Gastrocnemius medialis (tissue), 4 donors: ENCODE results near the gene KRT79.

Source experiments
- POLR2A ChIP-seq, 2 donors: fragments of 450-650 bp; IDR thresholded peaks; one replicate each; pipeline ENCODE4 v1.6.1; 2017; ENCODE audit warnings: antibody characterized with exemption in 2 of 2, mild to moderate bottlenecking in 2 of 2, moderate library complexity in 2 of 2
- TF ChIP-seq, protein P1 (sequence below), 5 experiments: fragments of 450-650 bp in 3 of 5; fragments of 200-600 bp in 2 of 5; sonication (generic) in 2 of 5; IDR thresholded peaks in 4 of 5; conservative IDR thresholded peaks in 1 of 5; 1 replicate in 4 of 5; 2 replicates in 1 of 5; pipeline ENCODE4 v1.5.1; 2016 to 2019; ENCODE audit warnings: antibody characterized with exemption in 5 of 5, mild to moderate bottlenecking in 3 of 5, moderate library complexity in 3 of 5

DNA sequence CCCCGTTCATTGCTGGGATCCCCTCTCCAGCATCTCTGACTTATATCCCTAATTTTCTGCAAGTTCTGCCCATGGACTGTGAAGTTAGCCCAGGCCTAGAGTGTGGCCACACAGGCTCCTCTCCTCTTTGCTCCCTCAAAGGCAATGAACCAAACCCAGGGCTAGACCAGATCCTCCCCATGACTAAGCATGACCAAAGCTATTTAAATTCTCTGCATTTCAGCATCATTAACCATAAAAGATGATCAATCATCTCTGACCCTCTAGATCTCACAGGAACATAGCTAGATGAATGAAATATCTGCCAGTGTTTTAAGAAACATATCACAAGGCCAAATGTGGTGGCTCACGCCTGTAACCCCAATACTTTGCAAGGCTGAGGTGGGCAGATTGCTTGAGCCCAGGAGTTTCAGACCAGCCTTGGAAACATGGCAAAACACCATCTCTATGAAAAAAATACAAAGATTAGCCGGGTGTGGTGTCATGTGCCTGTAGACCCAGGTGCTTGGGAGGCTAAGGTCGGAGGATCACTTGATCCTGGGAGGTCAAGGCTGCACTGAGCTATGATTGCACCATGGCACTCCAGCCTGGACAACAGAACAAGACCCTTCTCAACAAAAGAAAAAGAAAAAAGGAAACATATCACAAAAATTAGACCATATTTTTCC lies 36.0 kb downstream of the KRT79 start:
- TF ChIP-seq, protein P1, sequence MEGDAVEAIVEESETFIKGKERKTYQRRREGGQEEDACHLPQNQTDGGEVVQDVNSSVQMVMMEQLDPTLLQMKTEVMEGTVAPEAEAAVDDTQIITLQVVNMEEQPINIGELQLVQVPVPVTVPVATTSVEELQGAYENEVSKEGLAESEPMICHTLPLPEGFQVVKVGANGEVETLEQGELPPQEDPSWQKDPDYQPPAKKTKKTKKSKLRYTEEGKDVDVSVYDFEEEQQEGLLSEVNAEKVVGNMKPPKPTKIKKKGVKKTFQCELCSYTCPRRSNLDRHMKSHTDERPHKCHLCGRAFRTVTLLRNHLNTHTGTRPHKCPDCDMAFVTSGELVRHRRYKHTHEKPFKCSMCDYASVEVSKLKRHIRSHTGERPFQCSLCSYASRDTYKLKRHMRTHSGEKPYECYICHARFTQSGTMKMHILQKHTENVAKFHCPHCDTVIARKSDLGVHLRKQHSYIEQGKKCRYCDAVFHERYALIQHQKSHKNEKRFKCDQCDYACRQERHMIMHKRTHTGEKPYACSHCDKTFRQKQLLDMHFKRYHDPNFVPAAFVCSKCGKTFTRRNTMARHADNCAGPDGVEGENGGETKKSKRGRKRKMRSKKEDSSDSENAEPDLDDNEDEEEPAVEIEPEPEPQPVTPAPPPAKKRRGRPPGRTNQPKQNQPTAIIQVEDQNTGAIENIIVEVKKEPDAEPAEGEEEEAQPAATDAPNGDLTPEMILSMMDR (IDR thresholded peaks at IDR 0.05 in 4 of 5, conservative IDR thresholded peaks at IDR 0.05 in 1 of 5) = no peak
- no peak for TF ChIP-seq POLR2A (IDR thresholded peaks at IDR 0.05)
